Measurements from ENCODE around the gene RFNG.

The RFNG gene

DNA sequence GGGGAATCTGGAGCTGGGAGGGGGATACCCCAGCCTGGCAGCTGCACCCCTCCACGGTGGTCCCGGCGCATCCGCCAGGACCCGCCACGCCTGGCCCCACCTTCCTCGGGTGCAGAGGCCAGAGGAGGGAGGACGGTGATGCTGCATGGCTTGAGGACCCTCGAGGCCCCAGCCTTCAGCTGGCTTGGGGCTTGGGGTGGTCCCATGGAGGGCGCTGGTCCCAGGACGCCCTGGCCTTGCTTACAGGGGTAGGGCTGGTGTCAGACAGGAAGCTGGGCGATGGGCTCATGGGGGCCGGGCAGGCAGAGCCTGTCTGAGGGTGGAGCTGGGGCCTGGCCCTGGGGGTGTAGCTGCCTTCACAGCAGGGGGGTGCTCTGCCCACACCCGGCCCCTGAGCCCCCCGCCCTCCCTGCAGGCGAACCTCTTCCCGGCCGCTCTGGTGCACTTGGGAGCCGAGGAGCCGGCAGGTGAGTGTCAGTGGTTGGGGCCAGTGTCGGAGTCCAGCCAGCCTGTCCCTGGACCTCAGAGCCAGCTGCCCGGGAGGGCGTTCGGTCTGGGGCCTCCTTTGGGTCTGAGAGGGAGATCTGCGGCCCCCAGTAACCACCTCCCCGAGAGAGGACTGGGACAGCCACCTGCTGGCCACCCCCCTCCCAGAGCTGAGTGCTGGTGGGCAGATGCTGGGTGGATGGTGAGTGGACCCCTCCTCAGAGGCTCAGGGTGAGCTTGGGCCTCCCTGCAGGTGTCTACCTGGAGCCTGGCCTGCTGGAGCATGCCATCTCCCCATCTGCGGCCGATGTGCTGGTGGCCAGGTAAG is 35.3 kb downstream of the RFNG start:
- no peak overlapping the region for H2BK5ac ChIP-seq (ENCODE audit: low read length)
- peak overlapping the region; percentile 58 for H2BK12ac ChIP-seq (ENCODE audit: low read length)
- H3K23ac ChIP-seq (ENCODE audit: low read depth, low read length, poor library complexity), result peak overlapping the region; percentile 31
- H2AFZ ChIP-seq (ENCODE audit: low read length), result no peak overlapping the region
- H3K18ac ChIP-seq (ENCODE audit: low read length), result no peak overlapping the region
- no peak overlapping the region for H2AK5ac ChIP-seq (ENCODE audit: low read depth, low read length)
- no peak for DNase-seq (ENCODE audit: low spot score)
- H4K91ac ChIP-seq (ENCODE audit: low read depth, low read length, poor library complexity), result no peak overlapping the region
- H3K27me3 ChIP-seq (ENCODE audit: control insufficient read depth in 3 of 3, insufficient read depth in 3 of 3, low read depth in 1 of 3, low read length in 3 of 3), result no peaks in the 10 kb centered on the region
- H3K36me3 ChIP-seq (replicated peaks in 1 of 2; ENCODE audit: control insufficient read depth in 2 of 2, insufficient read depth in 2 of 2, low read length in 2 of 2), result peaks cover 6 to 31% of the 10 kb centered on the region in 2 donors
- no peak overlapping the region for H3K27ac ChIP-seq (replicated peaks; ENCODE audit: low read length)
- no peaks in the 10 kb centered on the region for H3K9me3 ChIP-seq (replicated peaks in 1 of 2; ENCODE audit: control insufficient read depth in 2 of 2, insufficient read depth in 1 of 2, low read depth in 1 of 2, low read length in 2 of 2)
- no peak overlapping the region for H3K4me2 ChIP-seq (ENCODE audit: insufficient read depth, low read length, poor library complexity, severe bottlenecking)
- WGBS, 2 donors (ENCODE audit: extremely low coverage in 2 of 2, insufficient read length in 2 of 2, insufficient replicate concordance in 1 of 2), result no CpG with 5 or more reads among the region's 28 CpGs
- no peak overlapping the region for H4K8ac ChIP-seq (ENCODE audit: low read depth, low read length)
- H3K4me3 ChIP-seq (ENCODE audit: low read length in 2 of 2), result no peak overlapping the region
- peaks cover 12% of the 10 kb centered on the region for H3K79me1 ChIP-seq (ENCODE audit: low read depth, low read length)
- H3K4me1 ChIP-seq (ENCODE audit: control insufficient read depth in 2 of 2, insufficient read depth in 1 of 2, low read depth in 1 of 2, low read length in 2 of 2), result peaks cover 0 to 18% of the 10 kb centered on the region in 2 donors
- H3K9ac ChIP-seq (ENCODE audit: low read depth, low read length, poor library complexity), result no peak overlapping the region
- H2BK15ac ChIP-seq (ENCODE audit: low read length), result no peak overlapping the region
- H3K4ac ChIP-seq (ENCODE audit: low read length), result no peak overlapping the region
- H2BK120ac ChIP-seq (ENCODE audit: low read depth, low read length), result no peak overlapping the region
- peak overlapping the region; percentile 21 for H3K14ac ChIP-seq (ENCODE audit: low read length)

DNA sequence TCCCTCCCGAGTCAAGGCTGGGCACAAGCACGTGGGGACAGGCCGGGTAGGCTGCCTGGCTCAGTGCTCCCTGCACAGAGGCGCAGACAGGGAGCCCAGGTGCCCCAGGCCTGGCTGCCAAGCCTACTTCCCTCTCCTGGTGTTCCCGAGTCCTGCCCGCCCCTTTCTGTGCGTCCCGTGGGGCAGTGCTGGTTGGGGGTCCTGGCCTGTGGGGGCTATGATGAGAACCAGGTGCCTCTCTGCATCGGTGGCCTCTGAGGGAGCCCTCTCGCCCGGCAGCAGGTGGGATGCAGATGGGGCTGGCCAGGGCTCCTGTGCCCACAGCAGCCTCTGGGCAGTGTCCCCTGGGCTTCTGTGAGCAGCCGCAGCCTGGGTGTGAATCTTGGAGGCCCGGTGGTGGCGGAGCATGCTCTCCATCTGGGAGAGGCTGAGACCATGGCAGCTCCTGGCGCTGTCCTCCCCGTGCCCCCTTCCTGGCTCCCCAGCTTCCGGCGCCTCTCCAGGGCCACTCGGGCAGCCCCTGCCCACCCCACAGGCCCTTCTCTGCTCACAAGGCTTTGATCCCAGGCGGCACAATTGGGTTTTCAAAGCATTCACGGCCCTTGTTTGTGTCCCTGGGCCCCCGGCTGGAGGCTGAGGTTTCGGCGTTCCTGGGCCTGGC is 36.2 kb downstream of the RFNG start:
- H2BK15ac ChIP-seq (ENCODE audit: low read length), result no peak overlapping the region
- no peak overlapping the region for H4K8ac ChIP-seq (ENCODE audit: low read depth, low read length)
- H2BK12ac ChIP-seq (ENCODE audit: low read length), result no peak overlapping the region
- peak overlapping the region; percentile 39 for H2BK5ac ChIP-seq (ENCODE audit: low read length)
- no peak overlapping the region for H3K4me2 ChIP-seq (ENCODE audit: insufficient read depth, low read length, poor library complexity, severe bottlenecking)
- peak overlapping the region; percentile 53 for H3K4ac ChIP-seq (ENCODE audit: low read length)
- H3K4me3 ChIP-seq (ENCODE audit: low read length in 2 of 2), result no peak overlapping the region
- peaks cover 6 to 31% of the 10 kb centered on the region in 2 donors for H3K36me3 ChIP-seq (replicated peaks in 1 of 2; ENCODE audit: control insufficient read depth in 2 of 2, insufficient read depth in 2 of 2, low read length in 2 of 2)
- peaks cover 0 to 18% of the 10 kb centered on the region in 2 donors for H3K4me1 ChIP-seq (ENCODE audit: control insufficient read depth in 2 of 2, insufficient read depth in 1 of 2, low read depth in 1 of 2, low read length in 2 of 2)
- no peak overlapping the region for H2AFZ ChIP-seq (ENCODE audit: low read length)
- no peaks in the 10 kb centered on the region for H3K9me3 ChIP-seq (replicated peaks in 1 of 2; ENCODE audit: control insufficient read depth in 2 of 2, insufficient read depth in 1 of 2, low read depth in 1 of 2, low read length in 2 of 2)
- H3K9ac ChIP-seq (ENCODE audit: low read depth, low read length, poor library complexity), result peak overlapping the region; percentile 50
- peaks cover 6% of the 10 kb centered on the region for H3K79me1 ChIP-seq (ENCODE audit: low read depth, low read length)
- H3K27ac ChIP-seq (replicated peaks; ENCODE audit: low read length), result no peak overlapping the region
- WGBS, 2 donors (ENCODE audit: extremely low coverage in 2 of 2, insufficient read length in 2 of 2, insufficient replicate concordance in 1 of 2), result no CpG with 5 or more reads among the region's 24 CpGs
- no peaks in the 10 kb centered on the region for H3K27me3 ChIP-seq (ENCODE audit: control insufficient read depth in 3 of 3, insufficient read depth in 3 of 3, low read depth in 1 of 3, low read length in 3 of 3)
- H2BK120ac ChIP-seq (ENCODE audit: low read depth, low read length), result no peak overlapping the region
- DNase-seq (ENCODE audit: low spot score), result no peak
- H3K23ac ChIP-seq (ENCODE audit: low read depth, low read length, poor library complexity), result peak overlapping the region; percentile 44
- no peak overlapping the region for H4K91ac ChIP-seq (ENCODE audit: low read depth, low read length, poor library complexity)
- H2AK5ac ChIP-seq (ENCODE audit: low read depth, low read length), result no peak overlapping the region
- H3K18ac ChIP-seq (ENCODE audit: low read length), result no peak overlapping the region
- peak overlapping the region; percentile 56 for H3K14ac ChIP-seq (ENCODE audit: low read length)

DNA sequence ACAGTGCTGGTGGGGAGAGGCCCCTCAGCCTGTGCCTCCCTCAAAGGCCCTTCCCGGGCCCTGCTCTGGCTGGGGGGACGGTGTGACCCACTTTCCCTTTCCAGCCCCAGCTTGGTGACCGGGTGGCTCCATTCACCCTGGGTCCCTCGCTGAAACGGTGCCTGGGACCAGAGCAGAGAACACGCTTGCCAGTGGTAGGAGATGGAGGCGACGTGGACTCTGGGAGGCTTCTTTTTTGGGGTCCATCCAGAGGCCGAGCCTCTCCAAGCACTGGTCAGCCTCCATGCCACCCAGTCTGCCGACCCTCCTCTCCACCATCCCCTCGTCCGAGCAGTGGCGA is 36.7 kb downstream of the RFNG start:
- no peak overlapping the region for H2AFZ ChIP-seq (ENCODE audit: low read length)
- peaks cover 0 to 15% of the 10 kb centered on the region in 2 donors for H3K4me1 ChIP-seq (ENCODE audit: control insufficient read depth in 2 of 2, insufficient read depth in 1 of 2, low read depth in 1 of 2, low read length in 2 of 2)
- no peak for DNase-seq (ENCODE audit: low spot score)
- H2AK5ac ChIP-seq (ENCODE audit: low read depth, low read length), result no peak overlapping the region
- H3K4ac ChIP-seq (ENCODE audit: low read length), result peak overlapping the region; percentile 53
- no peak overlapping the region for H3K4me3 ChIP-seq (ENCODE audit: low read length in 2 of 2)
- H2BK5ac ChIP-seq (ENCODE audit: low read length), result peak overlapping the region; percentile 39
- H3K18ac ChIP-seq (ENCODE audit: low read length), result no peak overlapping the region
- H3K27ac ChIP-seq (replicated peaks; ENCODE audit: low read length), result no peak overlapping the region
- no peak overlapping the region for H3K4me2 ChIP-seq (ENCODE audit: insufficient read depth, low read length, poor library complexity, severe bottlenecking)
- WGBS, 2 donors (ENCODE audit: extremely low coverage in 2 of 2, insufficient read length in 2 of 2, insufficient replicate concordance in 1 of 2), result no CpG with 5 or more reads among the region's 13 CpGs
- peaks cover 6% of the 10 kb centered on the region for H3K79me1 ChIP-seq (ENCODE audit: low read depth, low read length)
- no peaks in the 10 kb centered on the region for H3K9me3 ChIP-seq (replicated peaks in 1 of 2; ENCODE audit: control insufficient read depth in 2 of 2, insufficient read depth in 1 of 2, low read depth in 1 of 2, low read length in 2 of 2)
- no peak overlapping the region for H4K8ac ChIP-seq (ENCODE audit: low read depth, low read length)
- no peak overlapping the region for H2BK120ac ChIP-seq (ENCODE audit: low read depth, low read length)
- H2BK12ac ChIP-seq (ENCODE audit: low read length), result no peak overlapping the region
- H4K91ac ChIP-seq (ENCODE audit: low read depth, low read length, poor library complexity), result no peak overlapping the region
- peaks cover 6 to 28% of the 10 kb centered on the region in 2 donors for H3K36me3 ChIP-seq (replicated peaks in 1 of 2; ENCODE audit: control insufficient read depth in 2 of 2, insufficient read depth in 2 of 2, low read length in 2 of 2)
- H3K9ac ChIP-seq (ENCODE audit: low read depth, low read length, poor library complexity), result peak overlapping the region; percentile 50
- no peaks in the 10 kb centered on the region for H3K27me3 ChIP-seq (ENCODE audit: control insufficient read depth in 3 of 3, insufficient read depth in 3 of 3, low read depth in 1 of 3, low read length in 3 of 3)
- no peak overlapping the region for H2BK15ac ChIP-seq (ENCODE audit: low read length)
- H3K14ac ChIP-seq (ENCODE audit: low read length), result no peak overlapping the region
- H3K23ac ChIP-seq (ENCODE audit: low read depth, low read length, poor library complexity), result peak overlapping the region; percentile 44

DNA sequence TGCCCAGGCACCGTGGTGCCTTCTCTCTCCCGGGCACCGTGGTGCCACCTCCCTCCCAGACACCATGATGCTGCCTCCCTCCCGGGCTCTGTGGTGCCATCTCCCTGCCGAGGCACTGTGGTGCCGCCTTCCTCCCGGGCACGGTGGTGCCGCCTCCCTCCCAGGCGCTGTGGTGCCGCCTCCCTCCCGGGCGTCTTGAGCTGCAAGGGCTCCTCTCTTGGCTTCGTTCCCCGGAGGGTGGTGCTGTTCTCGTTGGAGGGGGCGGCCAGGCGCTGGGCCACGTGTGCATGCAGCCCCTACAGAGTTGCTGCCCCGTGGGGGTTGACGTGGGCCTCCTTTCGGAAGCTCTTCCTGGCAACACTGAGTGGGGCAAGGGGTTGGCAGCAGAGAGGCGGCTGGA is 37.2 kb downstream of the RFNG start:
- Histone ChIP-seq H3K27ac (replicated peaks; ENCODE audit: low read length) (no peak overlapping the region), H3K18ac (ENCODE audit: low read length) (no peak overlapping the region), H3K9ac (ENCODE audit: low read depth, low read length, poor library complexity) (no peak overlapping the region), H2BK12ac (ENCODE audit: low read length) (no peak overlapping the region), H2BK120ac (ENCODE audit: low read depth, low read length) (no peak overlapping the region), H4K91ac (ENCODE audit: low read depth, low read length, poor library complexity) (no peak overlapping the region), H3K36me3 (replicated peaks in 1 of 2; ENCODE audit: control insufficient read depth in 2 of 2, insufficient read depth in 2 of 2, low read length in 2 of 2) (peaks cover 6 to 26% of the 10 kb centered on the region in 2 donors), H3K79me1 (ENCODE audit: low read depth, low read length) (peaks cover 3% of the 10 kb centered on the region), H3K23ac (ENCODE audit: low read depth, low read length, poor library complexity) (peak overlapping the region; percentile 85), H3K4me2 (ENCODE audit: insufficient read depth, low read length, poor library complexity, severe bottlenecking) (no peak overlapping the region), H2BK15ac (ENCODE audit: low read length) (no peak overlapping the region), H3K27me3 (ENCODE audit: control insufficient read depth in 3 of 3, insufficient read depth in 3 of 3, low read depth in 1 of 3, low read length in 3 of 3) (no peaks in the 10 kb centered on the region), H3K4me3 (ENCODE audit: low read length in 2 of 2) (no peak overlapping the region), H4K8ac (ENCODE audit: low read depth, low read length) (no peak overlapping the region), H3K9me3 (replicated peaks in 1 of 2; ENCODE audit: control insufficient read depth in 2 of 2, insufficient read depth in 1 of 2, low read depth in 1 of 2, low read length in 2 of 2) (no peaks in the 10 kb centered on the region), H2BK5ac (ENCODE audit: low read length) (peak overlapping the region; percentile 39), H2AFZ (ENCODE audit: low read length) (no peak overlapping the region), H3K4me1 (ENCODE audit: control insufficient read depth in 2 of 2, insufficient read depth in 1 of 2, low read depth in 1 of 2, low read length in 2 of 2) (peaks cover 0 to 15% of the 10 kb centered on the region in 2 donors), H3K14ac (ENCODE audit: low read length) (no peak overlapping the region), H3K4ac (ENCODE audit: low read length) (no peak overlapping the region), H2AK5ac (ENCODE audit: low read depth, low read length) (no peak overlapping the region)
- no peak for DNase-seq (ENCODE audit: low spot score)
- WGBS, 2 donors (ENCODE audit: extremely low coverage in 2 of 2, insufficient read length in 2 of 2, insufficient replicate concordance in 1 of 2), result no CpG with 5 or more reads among the region's 23 CpGs

Measured in neuronal stem cell (in vitro differentiated cells).